Right lobe of liver (tissue), 6 donors: ENCODE measurements around the gene TRAF3. TPM values are rescaled to one million over a fixed set of nuclear protein-coding genes. Genes with fewer than 3 reads are reported as not detected.

Experiments
- ATAC-seq, 4 donors: fragments of 200-7000 bp; cut with Tn5 transposase; one replicate each; pipeline ENCODE4 v1.9.1; 2020; ENCODE audit warnings: mild to moderate bottlenecking in 4 of 4, moderate library complexity in 4 of 4
- DNase-seq, 3 donors: peaks; one replicate each; pipeline ENCODE4 v3.0.0-alpha.2; 2020
- H3K27ac ChIP-seq, 3 donors: fragments of 200-600 bp; one replicate each; pipeline ENCODE4 v1.8.0; 2022
- H3K27me3 ChIP-seq, 2 donors: fragments of 200-600 bp; one replicate each; pipeline ENCODE4 v1.8.0; 2022
- H3K36me3 ChIP-seq, 4 donors: fragments of 200-600 bp; sonication (generic) in 1 of 4; one replicate each; pipeline versions ENCODE4 v1.5.1 to v1.8.0; 2017 to 2022; ENCODE audit warnings: control low read depth in 1 of 4
- H3K4me1 ChIP-seq, 4 donors: fragments of 200-600 bp; sonication (generic) in 1 of 4; one replicate each; pipeline versions ENCODE4 v1.5.1 to v1.8.0; 2017 to 2022; ENCODE audit warnings: control low read depth in 1 of 4
- H3K4me3 ChIP-seq, 3 donors: fragments of 200-600 bp; one replicate each; pipeline ENCODE4 v1.8.0; 2022
- H3K9me3 ChIP-seq, 4 donors: fragments of 200-600 bp; sonication (generic) in 1 of 4; one replicate each; pipeline versions ENCODE4 v1.5.1 to v1.8.0; 2017 to 2022; ENCODE audit warnings: control low read depth in 1 of 4
- POLR2A ChIP-seq: fragments of 450-650 bp; IDR thresholded peaks from one replicate; pipeline ENCODE4 v1.6.1; 2017; ENCODE audit warnings: antibody characterized with exemption, mild to moderate bottlenecking
- WGBS: methylation state at CpG from one replicate; pipeline ENCODE4 v1.1.6; 2018; ENCODE audit warnings: low coverage, low lambda C conversion rate; ENCODE audit not compliant: insufficient coverage; ENCODE audit errors: missing lambda C conversion rate; 5-methylcytosine and 5-hydroxymethylcytosine counted together
- intact Hi-C, 2 donors: fragments of 100-400 bp; cut with DNase I; formaldehyde crosslinking; loops; one replicate each; pipeline versions ENCODE4 v1.11.2 to v1.14.1; 2022
- total RNA-seq, 6 experiments: library from RNA; depleted of rRNA in 2 of 6; stranded (reverse); fragments of >200 nt in 2 of 6; fragmentation: NEBNext Ultra II Directional in 3 of 6; extraction: Animal tissue kit (Norgen Biotek cat#: 25700) in 3 of 6; gene quantifications; one replicate each; pipeline versions ENCODE4 v1.1.0 to v1.2.4, GENCODE V29; 2016 to 2023
- TF ChIP-seq, protein P1 (sequence below), 4 donors: fragments of 200-600 bp in 3 of 4; fragments of 450-650 bp in 1 of 4; IDR thresholded peaks; one replicate each; pipeline versions ENCODE4 v1.5.1 to v1.8.0; 2016 to 2022; ENCODE audit warnings: antibody characterized with exemption in 4 of 4, mild to moderate bottlenecking in 2 of 4
- donor health status: DM: no; HTN: yes; CAD: no.
- donor health status: DM: no; HTN: no; CAD: no.
- donor health status: DM: no; HTN: no; CAD: no.
- donor health status: DM: no; HTN: yes; CAD: no.
- donor health status: DM: no; HTN: yes; CAD: no.

TRAF3 gene
- total RNA-seq, 6 experiments from 2014 or later, result 5.6 to 10.5 (median 8.3) TPM

DNA sequence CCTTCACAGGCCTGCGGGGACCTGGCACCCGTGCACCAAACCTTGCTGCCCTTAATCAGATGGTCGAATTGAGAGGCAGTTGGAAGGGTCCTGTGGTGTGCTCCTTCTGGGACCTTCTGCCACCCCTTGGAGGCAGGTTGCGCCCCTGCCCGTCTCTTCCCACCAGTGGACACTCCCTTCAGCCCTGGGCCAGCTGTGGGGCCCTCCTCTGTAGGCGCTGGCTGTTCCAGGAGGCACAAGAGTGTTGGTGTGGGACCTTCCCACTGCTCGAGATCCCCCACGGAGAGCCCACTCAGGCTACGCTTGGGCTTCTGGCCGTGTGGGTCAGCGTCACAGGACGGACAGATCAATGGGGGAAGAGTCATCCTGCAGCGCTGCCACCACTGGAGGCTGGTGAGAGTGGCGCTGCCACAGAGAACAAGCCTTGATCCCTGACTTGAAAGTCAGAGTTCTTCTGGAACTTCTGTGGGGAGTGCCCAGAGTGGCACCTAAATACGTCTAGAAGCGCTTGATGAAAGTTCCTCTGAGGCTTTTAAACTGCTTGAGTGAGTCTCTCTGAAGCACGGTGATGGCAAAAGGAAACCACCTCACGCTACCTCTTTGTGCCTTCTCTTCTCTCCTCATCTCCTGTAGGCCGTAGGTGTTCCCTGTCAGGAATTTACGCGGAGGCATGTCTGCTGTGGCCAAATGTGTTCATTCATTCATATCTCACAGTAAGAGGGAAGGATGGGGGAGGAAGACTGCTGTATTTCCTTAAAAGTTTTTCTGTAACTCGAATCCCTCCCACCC is 48.3 kb downstream of the TRAF3 start:
- no peak for DNase-seq
- TF ChIP-seq, protein P1, sequence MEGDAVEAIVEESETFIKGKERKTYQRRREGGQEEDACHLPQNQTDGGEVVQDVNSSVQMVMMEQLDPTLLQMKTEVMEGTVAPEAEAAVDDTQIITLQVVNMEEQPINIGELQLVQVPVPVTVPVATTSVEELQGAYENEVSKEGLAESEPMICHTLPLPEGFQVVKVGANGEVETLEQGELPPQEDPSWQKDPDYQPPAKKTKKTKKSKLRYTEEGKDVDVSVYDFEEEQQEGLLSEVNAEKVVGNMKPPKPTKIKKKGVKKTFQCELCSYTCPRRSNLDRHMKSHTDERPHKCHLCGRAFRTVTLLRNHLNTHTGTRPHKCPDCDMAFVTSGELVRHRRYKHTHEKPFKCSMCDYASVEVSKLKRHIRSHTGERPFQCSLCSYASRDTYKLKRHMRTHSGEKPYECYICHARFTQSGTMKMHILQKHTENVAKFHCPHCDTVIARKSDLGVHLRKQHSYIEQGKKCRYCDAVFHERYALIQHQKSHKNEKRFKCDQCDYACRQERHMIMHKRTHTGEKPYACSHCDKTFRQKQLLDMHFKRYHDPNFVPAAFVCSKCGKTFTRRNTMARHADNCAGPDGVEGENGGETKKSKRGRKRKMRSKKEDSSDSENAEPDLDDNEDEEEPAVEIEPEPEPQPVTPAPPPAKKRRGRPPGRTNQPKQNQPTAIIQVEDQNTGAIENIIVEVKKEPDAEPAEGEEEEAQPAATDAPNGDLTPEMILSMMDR (IDR thresholded peaks at IDR 0.05), result no peak
- no peak for TF ChIP-seq POLR2A
- intact Hi-C loops, result no loop called here

GRCh38 chr14:102826161-102826560 is 48.9 kb downstream of the TRAF3 start:
- H3K36me3 ChIP-seq, result no peaks in the 10 kb centered on the region
- WGBS, result 90% methylated on average over 3 of the region's 11 CpGs
- H3K4me1 ChIP-seq, result peaks cover 0 to 19% (median 0%) of the 10 kb centered on the region in 4 donors
- no peak overlapping the region for H3K4me3 ChIP-seq
- no peaks in the 10 kb centered on the region for H3K27me3 ChIP-seq
- TF ChIP-seq, protein P1 (IDR thresholded peaks at IDR 0.05), result no peak
- TF ChIP-seq POLR2A, result no peak
- DNase-seq (no peak), ATAC-seq (no peak)
- H3K9me3 ChIP-seq, result no peaks in the 10 kb centered on the region
- intact Hi-C loops, result no loop called here
- H3K27ac ChIP-seq, result no peak overlapping the region

More for the DNA sequence above, 48.3 kb downstream of the TRAF3 start:
- peak in 2 of 4 donors; percentile 22 to 31 for ATAC-seq
- Histone ChIP-seq H3K4me3 (no peak overlapping the region), H3K36me3 (no peaks in the 10 kb centered on the region), H3K4me1 (peaks cover 0 to 19% (median 0%) of the 10 kb centered on the region in 4 donors), H3K27ac (no peak overlapping the region), H3K27me3 (no peaks in the 10 kb centered on the region), H3K9me3 (no peaks in the 10 kb centered on the region)
- WGBS, result 58% methylated on average over 7 of the region's 22 CpGs

- Histone ChIP-seq H3K36me3 (no peaks in the 10 kb centered on the region), H3K9me3 (no peaks in the 10 kb centered on the region), H3K27ac (no peak overlapping the region), H3K4me1 (peaks cover 0 to 19% (median 0%) of the 10 kb centered on the region in 4 donors), H3K4me3 (no peak overlapping the region), H3K27me3 (no peaks in the 10 kb centered on the region)
- ATAC-seq (no peak), DNase-seq (no peak)
- WGBS, result 88% methylated on average over 14 of the region's 25 CpGs
- no peak for TF ChIP-seq POLR2A
- TF ChIP-seq, protein P1 (IDR thresholded peaks at IDR 0.05), result no peak
- intact Hi-C loops, result no loop called here
Observed at GRCh38 chr14:102826751-102827675, 49.8 kb downstream of the TRAF3 start.

- Histone ChIP-seq H3K9me3 (no peaks in the 10 kb centered on the region), H3K4me1 (peaks cover 0 to 19% (median 0%) of the 10 kb centered on the region in 4 donors), H3K27ac (no peak overlapping the region), H3K36me3 (no peaks in the 10 kb centered on the region), H3K4me3 (no peak overlapping the region), H3K27me3 (no peaks in the 10 kb centered on the region)
- TF ChIP-seq, protein P1 (IDR thresholded peaks at IDR 0.05), result no peak
- TF ChIP-seq POLR2A, result no peak
- WGBS, result 78% methylated on average over 9 of the region's 13 CpGs
- ATAC-seq (no peak), DNase-seq (no peak)
- intact Hi-C loops, result no loop called here
Observed at GRCh38 chr14:102827716-102828115, 50.5 kb downstream of the TRAF3 start.
